K562 (cell line): ENCODE measurements around the gene EVI5. TPM values are rescaled to one million over a fixed set of nuclear protein-coding genes. Genes with fewer than 3 reads are reported as not detected.

Source experiments
- ATAC-seq: fragments of 200-7000 bp; cut with Tn5 transposase; 3 replicates; pipeline ENCODE4 v1.9.1; 2020; ENCODE audit warnings: moderate library complexity
- BruUV-seq: library from RNA; stranded (reverse); fragments of 400-500 nt; replicated peaks from 2 replicates; lab custom pipeline; 2021; lab: Mats Ljungman, UMichigan
- CTCF ChIA-PET: fragments of 300-600 bp; formaldehyde crosslinking; extraction: SDS; loops from one replicate; lab custom pipeline; 2021; ENCODE audit warnings: low intra/inter-chr PET ratio; lab: Yijun Ruan, JAX
- POLR2A ChIA-PET: fragments of 300-600, 350-650 bp; sonication (Branson Sonifier 250); formaldehyde crosslinking; extraction: SDS; loops from one replicate; lab custom pipeline; 2021; ENCODE audit warnings: antibody characterized with exemption, inconsistent platforms; lab: Yijun Ruan, JAX
- DNase-seq, 4 experiments: peaks; one replicate each; pipeline versions ENCODE4 v3.0.0 to v3.0.0-alpha.2; 2011 to 2018; ENCODE audit warnings: low spot score in 3 of 4, mixed read lengths in 3 of 4; ENCODE audit errors: extremely low read depth in 1 of 4
- FAIRE-seq: peaks from 2 replicates; lab custom pipeline; 2011; peaks lifted over from hg19 to GRCh38; lab: Jason Lieb, UNC
- H2AFZ ChIP-seq: 2 replicates; pipeline ENCODE4 v1.6.0; 2011; ENCODE audit warnings: low read depth, low read length, control low read depth, inconsistent platforms
- H3K27ac ChIP-seq: fragments of 200-600 bp; 3 replicates; pipeline ENCODE4 v1.8.0; 2011; ENCODE audit warnings: low read depth, mild to moderate bottlenecking, control low read depth, inconsistent platforms, low read length, moderate library complexity, mixed read lengths; ENCODE audit errors: extremely low read depth
- H3K27me3 ChIP-seq, 2 experiments: fragments of 300-600 bp in 1 of 2; 2 replicates in 1 of 2; 3 replicates in 1 of 2; pipeline versions ENCODE4 v1.6.0 to v1.8.0; 2011; ENCODE audit warnings: inconsistent platforms in 2 of 2, low read length in 2 of 2, mild to moderate bottlenecking in 1 of 2, mixed read lengths in 1 of 2, moderate library complexity in 1 of 2; ENCODE audit not compliant: control insufficient read depth in 2 of 2, insufficient read depth in 2 of 2
- H3K36me3 ChIP-seq: fragments of 300-600 bp; 3 replicates; pipeline ENCODE4 v1.8.0; 2011; ENCODE audit warnings: mild to moderate bottlenecking, low read length, inconsistent platforms; ENCODE audit not compliant: control insufficient read depth, insufficient read depth
- H3K4me1 ChIP-seq, 2 experiments: fragments of 200-600 bp in 1 of 2; replicated peaks in 1 of 2; 2 replicates in 1 of 2; 3 replicates in 1 of 2; pipeline versions ENCODE4 v1.5.1 to v1.8.0; 2011; ENCODE audit warnings: inconsistent platforms in 2 of 2, low read length in 2 of 2, mild to moderate bottlenecking in 1 of 2, mixed read lengths in 1 of 2, moderate library complexity in 1 of 2; ENCODE audit not compliant: control insufficient read depth in 2 of 2, insufficient read depth in 2 of 2
- H3K4me2 ChIP-seq: 2 replicates; pipeline ENCODE4 v1.6.1; 2011; ENCODE audit warnings: low read length, control low read depth, inconsistent platforms, mixed read lengths; ENCODE audit not compliant: insufficient read depth
- H3K4me3 ChIP-seq: fragments of 200-600 bp; sonication (generic), shearing (Covaris generic); 2 replicates; pipeline ENCODE4 v1.5.1; 2016; ENCODE audit warnings: control low read depth, inconsistent platforms
- H3K79me2 ChIP-seq: fragments of 200-600 bp; 3 replicates; pipeline ENCODE4 v1.8.0; 2011; ENCODE audit warnings: low read length, inconsistent platforms; ENCODE audit not compliant: control insufficient read depth, insufficient read depth
- H3K9ac ChIP-seq, 2 experiments: 2 replicates each; pipeline versions ENCODE4 v1.6.0 to v1.6.1; 2011; ENCODE audit warnings: low read depth in 2 of 2, low read length in 2 of 2, control low read depth in 1 of 2, inconsistent platforms in 1 of 2, mild to moderate bottlenecking in 1 of 2, mixed read lengths in 1 of 2; ENCODE audit not compliant: insufficient read depth in 1 of 2
- H3K9me1 ChIP-seq: one replicate; pipeline ENCODE4 v1.6.0; 2011; ENCODE audit warnings: inconsistent platforms, mild to moderate bottlenecking, low read length, moderate library complexity; ENCODE audit not compliant: control insufficient read depth, insufficient read depth
- H3K9me3 ChIP-seq: replicated peaks from 2 replicates; pipeline ENCODE4 v1.5.1; 2011; ENCODE audit warnings: low read depth, low read length, inconsistent platforms; ENCODE audit not compliant: control insufficient read depth, insufficient read depth
- H4K20me1 ChIP-seq: replicated peaks from 2 replicates; pipeline ENCODE4 v1.6.1; 2011; ENCODE audit warnings: low read length, inconsistent platforms, mixed read lengths; ENCODE audit not compliant: control insufficient read depth, insufficient read depth
- HMGN3 ChIP-seq: IDR thresholded peaks from 2 replicates; pipeline ENCODE4 v1.6.1; 2011; ENCODE audit warnings: borderline replicate concordance, low read depth, mild to moderate bottlenecking, mixed read lengths, low read length; ENCODE audit not compliant: insufficient read length; ENCODE audit errors: extremely low read depth
- HNRNPK ChIP-seq: fragments of 200-400 bp; formaldehyde crosslinking; IDR thresholded peaks from one replicate; pipeline ENCODE4 v1.6.1; 2018; ENCODE audit warnings: mild to moderate bottlenecking, low read depth, low read length; ENCODE audit not compliant: poor library complexity, severe bottlenecking
- MTA1 ChIP-seq: fragments of 450-650 bp; IDR thresholded peaks from 2 replicates; pipeline ENCODE4 v1.6.1; 2017; ENCODE audit warnings: borderline replicate concordance
- NCOA1 ChIP-seq: fragments of 450-650 bp; IDR thresholded peaks from 2 replicates; pipeline ENCODE4 v1.6.1; 2016; ENCODE audit warnings: low read depth
- NELFE ChIP-seq: IDR thresholded peaks from 2 replicates; pipeline ENCODE4 v1.6.1; 2011; ENCODE audit warnings: mild to moderate bottlenecking; ENCODE audit not compliant: insufficient read depth, insufficient read length
- REST ChIP-seq, 2 experiments: fragments of 450-650 bp; formaldehyde crosslinking in 1 of 2; IDR thresholded peaks; 2 replicates each; pipeline versions ENCODE4 v1.4.0 to v1.6.1; 2014 to 2020; ENCODE audit warnings: mild to moderate bottlenecking in 2 of 2, borderline replicate concordance in 1 of 2, low read depth in 1 of 2
- SP1 ChIP-seq: sonication (generic); formaldehyde crosslinking; IDR thresholded peaks from 2 replicates; pipeline ENCODE4 v1.8.1; 2022; ENCODE audit warnings: mild to moderate bottlenecking, missing genetic modification reagents
- TGIF2 ChIP-seq: sonication (generic); formaldehyde crosslinking; IDR thresholded peaks from 2 replicates; pipeline ENCODE4 v1.8.1; 2022; ENCODE audit warnings: mild to moderate bottlenecking, missing genetic modification reagents, moderate library complexity
- ZHX1 ChIP-seq: fragments of 150-350 bp; conservative IDR thresholded peaks from 2 replicates; pipeline ENCODE4 v1.6.1; 2014; ENCODE audit warnings: low read length
- ZKSCAN8 ChIP-seq: fragments of 200-800 bp; sonication (Bioruptor generic); IDR thresholded peaks from 2 replicates; pipeline ENCODE4 v1.6.1; 2016; ENCODE audit warnings: missing genetic modification characterization, missing compliant biosample characterization
- ZNF23 ChIP-seq: fragments of 250-450 bp; sonication (Bioruptor Pico); IDR thresholded peaks from 2 replicates; pipeline ENCODE4 v1.4.0; 2020; ENCODE audit warnings: mild to moderate bottlenecking
- WGBS: fragments of 100-300 bp; shearing (Covaris generic); methylation state at CpG from one replicate; pipeline ENCODE4 v1.1.6; 2016; ENCODE audit warnings: low coverage, mixed read lengths; ENCODE audit not compliant: insufficient coverage; ENCODE audit errors: missing lambda C conversion rate; 5-methylcytosine and 5-hydroxymethylcytosine counted together
- in situ Hi-C: fragments of 300-500 bp; cut with MboI; formaldehyde crosslinking; loops from 4 replicates; pipeline ENCODE4 v1.15.0; 2018; ENCODE audit warnings: inconsistent platforms, mixed read lengths
- intact Hi-C: fragments of 100-400 bp; cut with micrococcal nuclease; formaldehyde crosslinking; loops from 2 replicates; pipeline ENCODE4 v1.14.2; 2022
- polyA plus RNA-seq, 8 experiments: library from polyadenylated mRNA; depleted of rRNA in 4 of 8; stranded (reverse) in 5 of 8; unstranded in 3 of 8; fragments of >200 nt; fragmentation: Nextera tagmentation in 2 of 8; fragmentation: Illumina TruSeq in 1 of 8; extraction: Ambion mirVana in 2 of 8; extraction: Trizol in 1 of 8; gene quantifications; 2 replicates each; pipeline versions ENCODE4 v1.2.1 to v1.2.3, GENCODE V29; 2011 to 2014; ENCODE audit warnings: inconsistent platforms in 1 of 8, missing spikeins in 1 of 8
- total RNA-seq, 7 experiments: library from RNA; depleted of rRNA in 6 of 7; stranded (reverse); fragments of >200 nt in 6 of 7; fragmentation: Illumina TruSeq in 2 of 7; extraction: Trizol in 2 of 7; gene quantifications; 2 replicates each; pipeline versions ENCODE4 v1.2.1 to v1.2.3, GENCODE V29; 2011 to 2021; ENCODE audit warnings: low replicate concordance in 1 of 7
- TF ChIP-seq, protein P1 (sequence below): fragments of 250-450 bp; sonication (Bioruptor Pico); IDR thresholded peaks from 2 replicates; pipeline ENCODE4 v1.8.0; 2021; ENCODE audit warnings: moderate library complexity, mild to moderate bottlenecking, inconsistent platforms

Gene EVI5
- total and polyA plus RNA-seq, 9 of the 15 experiments (the other 6 are each of a cell fraction or from before 2014, with no cell fraction given) = 1.7 to 50.1 (median 13.7) TPM

DNA sequence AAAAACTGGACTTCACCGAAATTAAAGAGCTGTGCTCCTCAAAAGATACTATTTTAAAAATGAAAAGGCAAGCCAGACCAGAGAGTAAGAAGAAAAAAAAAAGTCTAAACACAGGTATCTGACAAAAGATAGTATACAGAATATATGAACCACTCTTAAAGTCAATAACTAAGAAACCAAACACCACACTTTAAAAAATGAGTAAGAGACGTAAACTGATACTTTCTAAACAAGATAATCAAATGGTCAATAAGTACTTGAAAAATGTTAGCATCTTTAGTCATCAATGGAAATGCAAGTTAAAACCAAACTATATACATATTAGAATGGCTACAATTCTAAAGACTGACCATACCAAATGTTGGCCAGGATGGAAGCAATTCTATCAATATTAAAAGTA, 77.6 kb downstream of the EVI5 start:
- H3K9ac ChIP-seq = no peak overlapping the region
- ATAC-seq (no peak), FAIRE-seq (no peak), DNase-seq (no peak)
- no peaks in the 10 kb centered on the region for H3K27me3 ChIP-seq
- H3K9me3 ChIP-seq = no peaks in the 10 kb centered on the region
- ChIA-PET CTCF (no interaction called here), POLR2A (no interaction called here)
- intact Hi-C loops = no loop called here
- H2AFZ ChIP-seq = no peak overlapping the region
- no peaks in the 10 kb centered on the region for H4K20me1 ChIP-seq
- no peak overlapping the region for H3K4me3 ChIP-seq
- in situ Hi-C loops = no loop called here
- 0 out of 3 replicates have a peak, but pooled peaks cover 4% of the 10 kb centered on the region for H3K36me3 ChIP-seq
- H3K4me1 ChIP-seq = peaks cover 6 to 39% of the 10 kb centered on the region in 2 experiments; a peak in 3 of 5 replicates
- no TSS peak for BruUV-seq
- H3K9me1 ChIP-seq = no peaks in the 10 kb centered on the region
- H3K27ac ChIP-seq = no peak overlapping the region; the same call in 2 of the 3 replicates
- 65% methylated on average over 2 of the region's 2 CpGs for WGBS
- H3K79me2 ChIP-seq = peaks cover 27% of the 10 kb centered on the region
- no peak overlapping the region for H3K4me2 ChIP-seq
- no peak for TF ChIP-seq MTA1
- no peak for TF ChIP-seq ZKSCAN8
- no peak for TF ChIP-seq ZHX1
- TF ChIP-seq ZNF23 (CRISPR knock-in tag) = no peak
- TF ChIP-seq NELFE = no peak
- no peak for TF ChIP-seq TGIF2
- no peak for TF ChIP-seq HMGN3
- TF ChIP-seq HNRNPK = no peak
- TF ChIP-seq, protein P1, sequence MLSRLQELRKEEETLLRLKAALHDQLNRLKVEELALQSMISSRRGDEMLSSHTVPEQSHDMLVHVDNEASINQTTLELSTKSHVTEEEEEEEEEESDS = no peak
- TF ChIP-seq SP1 = no peak
- no peak for TF ChIP-seq REST (IDR thresholded peaks at IDR 0.05; ENCODE audit: borderline replicate concordance)
- no peak for TF ChIP-seq REST (CRISPR knock-in tag; IDR thresholded peaks at IDR 0.05; ENCODE audit: low read depth)
- TF ChIP-seq NCOA1 = no peak
